IPS DF 6.9 (cell line): ENCODE results near the gene UNC45A.
"Not testable (repeated sequence)": the region's sequence is repeated elsewhere in the genome, so short reads cannot be mapped to it uniquely, and the experiment has no call there.

Source experiments
- DNase-seq: peaks from one replicate; pipeline ENCODE4 v3.0.0-alpha.2; 2013; ENCODE audit warnings: low read depth, low spot score
- H3K27ac ChIP-seq: one replicate; pipeline ENCODE4 v1.5.1; 2013; ENCODE audit warnings: low read length, control low read depth
- H3K27me3 ChIP-seq: 2 replicates; pipeline ENCODE4 v1.6.1; 2013; ENCODE audit warnings: mild to moderate bottlenecking, low read length; ENCODE audit not compliant: control insufficient read depth, insufficient read depth
- H3K36me3 ChIP-seq: 2 replicates; pipeline ENCODE4 v1.6.1; 2013; ENCODE audit warnings: low read length; ENCODE audit not compliant: control insufficient read depth, insufficient read depth
- H3K4me1 ChIP-seq: 2 replicates; pipeline ENCODE4 v1.6.1; 2013; ENCODE audit warnings: low read length; ENCODE audit not compliant: control insufficient read depth, insufficient read depth
- H3K4me3 ChIP-seq: 2 replicates; pipeline ENCODE4 v1.5.1; 2013; ENCODE audit warnings: mild to moderate bottlenecking, low read length
- H3K9me3 ChIP-seq: 2 replicates; pipeline ENCODE4 v1.6.1; 2013; ENCODE audit warnings: low read length, inconsistent platforms; ENCODE audit not compliant: control insufficient read depth, insufficient read depth
- WGBS: extraction: QIAGEN DNeasy Blood & Tissue Kit; methylation state at CpG from one replicate; pipeline ENCODE4 v1.1.7; 2013; ENCODE audit warnings: mixed read lengths, missing lambda C conversion rate; ENCODE audit not compliant: insufficient read length, insufficient coverage; 5-methylcytosine and 5-hydroxymethylcytosine counted together

UNC45A gene

GRCh38 chr15:90918835-90919234 is 16.2 kb upstream of the UNC45A start:
- no peak for DNase-seq
- H3K4me1 ChIP-seq, result no peaks in the 10 kb centered on the region
- no peaks in the 10 kb centered on the region for H3K36me3 ChIP-seq
- no peaks in the 10 kb centered on the region for H3K27me3 ChIP-seq
- no peak overlapping the region for H3K27ac ChIP-seq
- no CpG with 5 or more reads among the region's 6 CpGs for WGBS
- H3K9me3 ChIP-seq, result no peaks in the 10 kb centered on the region
- no peak overlapping the region for H3K4me3 ChIP-seq

- Histone ChIP-seq H3K36me3 (no peaks in the 10 kb centered on the region), H3K4me3 (no peak overlapping the region), H3K27me3 (no peaks in the 10 kb centered on the region), H3K27ac (no peak overlapping the region), H3K9me3 (no peaks in the 10 kb centered on the region), H3K4me1 (no peaks in the 10 kb centered on the region)
- no CpG with 5 or more reads among the region's 4 CpGs for WGBS
- DNase-seq, result no peak
Observed at GRCh38 chr15:90921887-90922286, 13.2 kb upstream of the UNC45A start.

GRCh38 chr15:90922712-90923322 is 12.3 kb upstream of the UNC45A start:
- no CpG with 5 or more reads among the region's 7 CpGs for WGBS
- H3K27ac ChIP-seq, H3K36me3 ChIP-seq, H3K9me3 ChIP-seq, H3K4me3 ChIP-seq, H3K4me1 ChIP-seq, H3K27me3 ChIP-seq, DNase-seq: not testable (repeated sequence)

GRCh38 chr15:90924375-90924774 is 10.7 kb upstream of the UNC45A start:
- H3K36me3 ChIP-seq, result no peaks in the 10 kb centered on the region
- H3K27ac ChIP-seq, result no peak overlapping the region
- no CpG with 5 or more reads among the region's 5 CpGs for WGBS
- no peak for DNase-seq
- H3K4me3 ChIP-seq, result no peak overlapping the region
- H3K27me3 ChIP-seq, result no peaks in the 10 kb centered on the region
- H3K4me1 ChIP-seq, result no peaks in the 10 kb centered on the region
- H3K9me3 ChIP-seq, result no peaks in the 10 kb centered on the region

- H3K4me3 ChIP-seq, H3K36me3 ChIP-seq, DNase-seq, H3K4me1 ChIP-seq, H3K27ac ChIP-seq, H3K9me3 ChIP-seq, H3K27me3 ChIP-seq: not testable (repeated sequence)
- WGBS, result no CpG with 5 or more reads among the region's 10 CpGs
Observed at GRCh38 chr15:90926766-90927165, 8.3 kb upstream of the UNC45A start.

GRCh38 chr15:90928106-90928505 is 7.0 kb upstream of the UNC45A start:
- H3K9me3 ChIP-seq, H3K4me3 ChIP-seq, H3K27ac ChIP-seq, DNase-seq, H3K27me3 ChIP-seq, H3K4me1 ChIP-seq, H3K36me3 ChIP-seq: not testable (repeated sequence)
- no CpG with 5 or more reads among the region's 7 CpGs for WGBS

GRCh38 chr15:90929246-90930019 is 5.7 kb upstream of the UNC45A start:
- H3K27me3 ChIP-seq, result no peaks in the 10 kb centered on the region
- H3K4me1 ChIP-seq, result no peaks in the 10 kb centered on the region
- no peak for DNase-seq
- WGBS, result 100% methylated on average over 2 of the region's 21 CpGs
- H3K9me3 ChIP-seq, result no peaks in the 10 kb centered on the region
- no peak overlapping the region for H3K27ac ChIP-seq
- no peak overlapping the region for H3K4me3 ChIP-seq
- H3K36me3 ChIP-seq, result no peaks in the 10 kb centered on the region

GRCh38 chr15:90930861-90931574 is 4.1 kb upstream of the UNC45A start:
- DNase-seq, result no peak
- WGBS, result no CpG with 5 or more reads among the region's 15 CpGs
- no peaks in the 10 kb centered on the region for H3K9me3 ChIP-seq
- no peaks in the 10 kb centered on the region for H3K27me3 ChIP-seq
- peaks cover 1% of the 10 kb centered on the region; the same call in 1 of the 2 replicates for H3K4me1 ChIP-seq
- H3K4me3 ChIP-seq, result no peak overlapping the region
- no peak overlapping the region for H3K27ac ChIP-seq
- no peaks in the 10 kb centered on the region for H3K36me3 ChIP-seq

GRCh38 chr15:90931575-90931827 is 3.6 kb upstream of the UNC45A start:
- DNase-seq, result no peak
- WGBS, result no CpG with 5 or more reads among the region's 6 CpGs
- H3K36me3 ChIP-seq, result no peaks in the 10 kb centered on the region
- no peaks in the 10 kb centered on the region for H3K9me3 ChIP-seq
- H3K27me3 ChIP-seq, result no peaks in the 10 kb centered on the region
- H3K4me1 ChIP-seq, result peaks cover 1% of the 10 kb centered on the region; the same call in 1 of the 2 replicates
- no peak overlapping the region for H3K27ac ChIP-seq
- H3K4me3 ChIP-seq, result peak overlapping the region; percentile 84; the same call in 1 of the 2 replicates

- Histone ChIP-seq H3K4me1 (peaks cover 1% of the 10 kb centered on the region; the same call in 1 of the 2 replicates), H3K36me3 (no peaks in the 10 kb centered on the region), H3K27me3 (no peaks in the 10 kb centered on the region), H3K9me3 (no peaks in the 10 kb centered on the region), H3K4me3 (peak within 1 kb of the TSS; percentile 84), H3K27ac (no peak within 1 kb of the TSS)
- DNase-seq, result no peak
- no CpG with 5 or more reads among the region's 52 CpGs for WGBS
Observed at GRCh38 chr15:90931828-90932659, 3.0 kb upstream of the UNC45A start, which contains the start of gene HDDC3. HDDC3 (minus strand) TSS chr15:90932549; CDS start chr15:90932540, 9 bp downstream.
